A549 (cell line): ENCODE measurements around the gene PAGE3. TPM values are rescaled to one million over a fixed set of nuclear protein-coding genes. Genes with fewer than 3 reads are reported as not detected.

Source experiments
- ATAC-seq, 2 experiments: fragments of 200-7000 bp in 1 of 2; fragments of >200 bp in 1 of 2; cut with Nextera tagmentation in 1 of 2; cut with Tn5 transposase in 1 of 2; 3 replicates each; pipeline versions ENCODE4 v1.8.0 to v1.9.1; 2018 to 2020; ENCODE audit warnings: mild to moderate bottlenecking in 1 of 2, moderate library complexity in 1 of 2
- CTCF ChIA-PET: fragments of 300-600 bp; sonication (Branson Sonifier 250); formaldehyde crosslinking; extraction: SDS; loops from one replicate; lab custom pipeline; 2021; ENCODE audit warnings: antibody characterized with exemption, inconsistent platforms; lab: Yijun Ruan, JAX
- POLR2A ChIA-PET: fragments of 350-600 bp; formaldehyde crosslinking; extraction: SDS; loops from one replicate; lab custom pipeline; 2021; ENCODE audit warnings: antibody characterized with exemption, inconsistent platforms; lab: Yijun Ruan, JAX
- DNase-seq, 2 experiments: peaks; one replicate each; pipeline versions ENCODE4 v3.0.0 to v3.0.0-alpha.2; 2011 to 2016; ENCODE audit warnings: low read depth in 1 of 2, low spot score in 1 of 2
- FAIRE-seq: peaks from 2 replicates; lab custom pipeline; 2011; peaks lifted over from hg19 to GRCh38; lab: Jason Lieb, UNC
- H3K27ac ChIP-seq, 2 experiments: fragments of >200 bp; sonication (Bioruptor Twin); formaldehyde crosslinking; 3 replicates each; pipeline ENCODE4 v1.5.1; 2016 to 2017
- H3K4me1 ChIP-seq: fragments of >200 bp; sonication (Bioruptor Twin); formaldehyde crosslinking; 3 replicates; pipeline ENCODE4 v1.6.1; 2016
- H3K4me2 ChIP-seq: fragments of >200 bp; sonication (Bioruptor Twin); formaldehyde crosslinking; 3 replicates; pipeline ENCODE4 v1.6.1; 2016
- H3K4me3 ChIP-seq: fragments of >200 bp; sonication (Bioruptor Twin); formaldehyde crosslinking; 3 replicates; pipeline ENCODE4 v1.5.1; 2016
- H3K9me3 ChIP-seq: fragments of >200 bp; sonication (Bioruptor Twin); formaldehyde crosslinking; 3 replicates; pipeline ENCODE4 v1.6.1; 2016
- ATOH8 ChIP-seq: fragments of 250-450 bp; sonication (Bioruptor Pico); IDR thresholded peaks from 2 replicates; pipeline ENCODE4 v1.5.0; 2020; ENCODE audit warnings: low read depth, mild to moderate bottlenecking, moderate library complexity
- HDAC2 ChIP-seq: fragments of 200-600 bp; sonication (generic); IDR thresholded peaks from 2 replicates; pipeline ENCODE4 v1.6.1; 2016
- HOXA7 ChIP-seq: fragments of 250-450 bp; sonication (Bioruptor Pico); IDR thresholded peaks from 2 replicates; pipeline ENCODE4 v1.5.0; 2020; ENCODE audit warnings: mild to moderate bottlenecking, moderate library complexity
- JUN ChIP-seq, 2 experiments: fragments of >200 bp; sonication (Bioruptor Twin); formaldehyde crosslinking; IDR thresholded peaks; 2 replicates in 1 of 2; 3 replicates in 1 of 2; pipeline ENCODE4 v1.6.1; 2016 to 2017
- MAFK ChIP-seq: fragments of 450-650 bp; IDR thresholded peaks from 2 replicates; pipeline ENCODE4 v1.6.1; 2014; ENCODE audit not compliant: partially characterized antibody
- MAZ ChIP-seq: fragments of 150-350 bp; IDR thresholded peaks from 2 replicates; pipeline ENCODE4 v1.6.1; 2014; ENCODE audit warnings: antibody characterized with exemption, low read depth, low read length, borderline replicate concordance
- NFE2L2 ChIP-seq: fragments of 150-350 bp; conservative IDR thresholded peaks from 2 replicates; pipeline ENCODE4 v1.6.1; 2014; ENCODE audit warnings: low read length
- PHF8 ChIP-seq: fragments of 200-600 bp; sonication (generic); IDR thresholded peaks from 2 replicates; pipeline ENCODE4 v1.6.1; 2016; ENCODE audit warnings: low read depth, mild to moderate bottlenecking, antibody characterized with exemption, moderate library complexity, borderline replicate concordance
- RFX5 ChIP-seq: fragments of 450-650 bp; IDR thresholded peaks from 2 replicates; pipeline ENCODE4 v1.7.1; 2014; ENCODE audit warnings: antibody characterized with exemption, mild to moderate bottlenecking, moderate library complexity
- USF2 ChIP-seq: fragments of 450-650 bp; IDR thresholded peaks from 2 replicates; pipeline ENCODE4 v1.6.1; 2014; ENCODE audit warnings: antibody characterized with exemption
- ZC3H11A ChIP-seq: fragments of 450-650 bp; IDR thresholded peaks from 2 replicates; pipeline ENCODE4 v1.6.1; 2014; ENCODE audit warnings: antibody characterized with exemption, mild to moderate bottlenecking
- WGBS: methylation state at CpG from one replicate; pipeline ENCODE4 v1.1.6; 2017; ENCODE audit errors: missing lambda C conversion rate; 5-methylcytosine and 5-hydroxymethylcytosine counted together
- polyA plus RNA-seq, 4 experiments: library from polyadenylated mRNA; depleted of rRNA in 3 of 4; stranded (reverse); fragments of >200 nt; fragmentation: RNase III in 1 of 4; extraction: RNeasy Plus Mini Kit Qiagen cat#74134 plus additional on column Dnase treatment in 1 of 4; gene quantifications; 2 replicates in 3 of 4; 3 replicates in 1 of 4; pipeline ENCODE4 v1.2.3, GENCODE V29; 2011 to 2017
- TF ChIP-seq, protein P1 (sequence below): fragments of >200 bp; sonication (Bioruptor Twin); formaldehyde crosslinking; IDR thresholded peaks from 3 replicates; pipeline ENCODE4 v1.5.1; 2016

PAGE3 gene
- polyA plus RNA-seq, 2 of the 4 experiments (the other 2 are of a cell fraction) = not detected

DNA sequence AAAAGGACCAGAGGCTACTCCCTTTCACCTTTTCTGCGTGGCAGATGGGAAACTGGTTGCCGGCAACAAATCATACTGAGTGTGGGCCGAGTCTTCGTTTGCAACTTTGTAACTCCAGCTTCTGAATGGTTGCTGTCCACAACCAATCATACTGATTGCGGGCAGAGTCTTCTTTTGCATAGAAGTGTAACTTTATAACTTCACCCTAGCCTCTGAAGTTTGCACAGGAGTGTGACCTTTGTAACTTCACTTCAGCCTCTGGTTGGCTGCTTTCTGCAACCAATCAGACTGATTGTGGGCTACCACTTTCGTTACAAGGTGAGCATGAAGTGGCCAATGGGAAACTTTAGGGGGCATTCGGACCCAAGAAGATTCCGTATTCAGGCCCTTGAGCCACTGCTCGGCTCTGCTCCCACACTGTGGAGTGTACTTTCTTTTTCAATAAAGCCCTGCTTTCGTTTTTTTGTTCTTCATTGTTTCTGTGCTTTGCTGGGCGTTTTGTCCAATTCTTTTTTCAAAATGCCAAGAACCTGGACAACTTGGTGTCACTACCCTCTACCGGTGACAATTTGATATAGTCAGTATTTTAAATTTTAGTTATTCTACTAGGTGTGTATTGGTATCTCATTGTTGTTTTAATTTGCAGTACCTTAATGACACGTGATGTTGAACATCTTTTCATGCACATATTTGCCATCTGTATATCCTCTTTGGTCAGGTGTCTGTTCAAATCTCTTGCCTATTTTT, 53.6 kb downstream of the PAGE3 start:
- Histone ChIP-seq H3K4me2 (peak overlapping the region; percentile 33; the same call in 2 of the 3 replicates), H3K27ac (no peak overlapping the region), H3K9me3 (no peaks in the 10 kb centered on the region), H3K4me3 (no peak overlapping the region), H3K4me1 (no peaks in the 10 kb centered on the region)
- TF ChIP-seq MAZ (no peak), JUN (IDR thresholded peaks at IDR 0.05) (no peak), RFX5 (no peak), PHF8 (no peak), ATOH8 (CRISPR knock-in tag) (no peak), HOXA7 (CRISPR knock-in tag) (no peak), USF2 (no peak), NFE2L2 (no peak), MAFK (no peak), HDAC2 (no peak), ZC3H11A (no peak)
- TF ChIP-seq, protein P1, sequence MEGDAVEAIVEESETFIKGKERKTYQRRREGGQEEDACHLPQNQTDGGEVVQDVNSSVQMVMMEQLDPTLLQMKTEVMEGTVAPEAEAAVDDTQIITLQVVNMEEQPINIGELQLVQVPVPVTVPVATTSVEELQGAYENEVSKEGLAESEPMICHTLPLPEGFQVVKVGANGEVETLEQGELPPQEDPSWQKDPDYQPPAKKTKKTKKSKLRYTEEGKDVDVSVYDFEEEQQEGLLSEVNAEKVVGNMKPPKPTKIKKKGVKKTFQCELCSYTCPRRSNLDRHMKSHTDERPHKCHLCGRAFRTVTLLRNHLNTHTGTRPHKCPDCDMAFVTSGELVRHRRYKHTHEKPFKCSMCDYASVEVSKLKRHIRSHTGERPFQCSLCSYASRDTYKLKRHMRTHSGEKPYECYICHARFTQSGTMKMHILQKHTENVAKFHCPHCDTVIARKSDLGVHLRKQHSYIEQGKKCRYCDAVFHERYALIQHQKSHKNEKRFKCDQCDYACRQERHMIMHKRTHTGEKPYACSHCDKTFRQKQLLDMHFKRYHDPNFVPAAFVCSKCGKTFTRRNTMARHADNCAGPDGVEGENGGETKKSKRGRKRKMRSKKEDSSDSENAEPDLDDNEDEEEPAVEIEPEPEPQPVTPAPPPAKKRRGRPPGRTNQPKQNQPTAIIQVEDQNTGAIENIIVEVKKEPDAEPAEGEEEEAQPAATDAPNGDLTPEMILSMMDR = no peak
- FAIRE-seq (no peak), DNase-seq (no peak), ATAC-seq (no peak)
- CTCF ChIA-PET = no interaction called here
- WGBS = 46% methylated on average over 13 of the region's 13 CpGs
- POLR2A ChIA-PET = no interaction called here

Other genes with a start within 250 kb of the PAGE3 start
- gene ALAS2, start 233.9 kb downstream of the PAGE3 start, polyA plus RNA-seq (2011; rRNA removed) = not detected in 2 replicates
- gene ALAS2, start 233.9 kb downstream of the PAGE3 start, polyA plus RNA-seq (2017; fragmentation: RNase III; extraction: RNeasy Plus Mini Kit Qiagen cat#74134 plus additional on column Dnase treatment) = not detected in 3 replicates
- not detected in 2 replicates for gene PAGE2B, start 189.9 kb downstream of the PAGE3 start, polyA plus RNA-seq (2011; rRNA removed)
- gene PAGE2B, start 189.9 kb downstream of the PAGE3 start, polyA plus RNA-seq (2017; fragmentation: RNase III; extraction: RNeasy Plus Mini Kit Qiagen cat#74134 plus additional on column Dnase treatment) = not detected in 3 replicates
- gene PAGE2, start 175.9 kb downstream of the PAGE3 start, polyA plus RNA-seq (2011; rRNA removed) = not detected in 2 replicates
- not detected in 3 replicates for gene PAGE2, start 175.9 kb downstream of the PAGE3 start, polyA plus RNA-seq (2017; fragmentation: RNase III; extraction: RNeasy Plus Mini Kit Qiagen cat#74134 plus additional on column Dnase treatment)
- not detected in 2 replicates for gene PAGE5, start 44.6 kb downstream of the PAGE3 start, polyA plus RNA-seq (2011; rRNA removed)
- gene PAGE5, start 44.6 kb downstream of the PAGE3 start, polyA plus RNA-seq (2017; fragmentation: RNase III; extraction: RNeasy Plus Mini Kit Qiagen cat#74134 plus additional on column Dnase treatment) = not detected in 3 replicates
- gene MAGEH1, start 187.2 kb upstream of the PAGE3 start, polyA plus RNA-seq (2011; rRNA removed) = 10.4 and 12.3 TPM in 2 replicates
- gene MAGEH1, start 187.2 kb upstream of the PAGE3 start, polyA plus RNA-seq (2017; fragmentation: RNase III; extraction: RNeasy Plus Mini Kit Qiagen cat#74134 plus additional on column Dnase treatment) = 6.1 to 8.8 TPM (median 7.0 TPM) in 3 replicates
- gene USP51, start 224.9 kb upstream of the PAGE3 start, polyA plus RNA-seq (2011; rRNA removed) = 0.72 and 1.4 TPM in 2 replicates
- gene USP51, start 224.9 kb upstream of the PAGE3 start, polyA plus RNA-seq (2017; fragmentation: RNase III; extraction: RNeasy Plus Mini Kit Qiagen cat#74134 plus additional on column Dnase treatment) = 0.45 to 0.68 TPM (median 0.67 TPM) in 3 replicates